Osteocyte (in vitro differentiated cells): ENCODE results near the gene GMCL2. TPM values are rescaled to one million over a fixed set of nuclear protein-coding genes. Genes with fewer than 3 reads are reported as not detected.

ENCODE experiments used
- DNase-seq: peaks from one replicate; pipeline ENCODE4 v3.0.0; 2021; ENCODE audit warnings: mixed read lengths; ENCODE audit not compliant: unreplicated experiment; ENCODE audit errors: extremely low spot score
- H3K27ac Mint-ChIP-seq: one replicate; pipeline ENCODE4 v1.8.0; 2021; ENCODE audit warnings: mild to moderate bottlenecking, mixed read lengths; ENCODE audit not compliant: unreplicated experiment
- H3K27me3 Mint-ChIP-seq: one replicate; pipeline ENCODE4 v1.8.0; 2021; ENCODE audit warnings: mixed read lengths; ENCODE audit not compliant: unreplicated experiment
- H3K36me3 Mint-ChIP-seq: one replicate; pipeline ENCODE4 v1.8.0; 2021; ENCODE audit warnings: mixed read lengths; ENCODE audit not compliant: unreplicated experiment
- H3K4me1 Mint-ChIP-seq: one replicate; pipeline ENCODE4 v1.8.0; 2021; ENCODE audit warnings: mixed read lengths; ENCODE audit not compliant: unreplicated experiment
- H3K4me3 Mint-ChIP-seq: one replicate; pipeline ENCODE4 v1.8.0; 2021; ENCODE audit warnings: mild to moderate bottlenecking, moderate library complexity, mixed read lengths; ENCODE audit not compliant: unreplicated experiment
- H3K9me3 Mint-ChIP-seq: one replicate; pipeline ENCODE4 v1.8.0; 2021; ENCODE audit warnings: mixed read lengths; ENCODE audit not compliant: unreplicated experiment
- total RNA-seq: library from RNA; stranded (reverse); gene quantifications from 2 replicates; pipeline ENCODE4 v1.2.1, GENCODE V29; 2021
- TF ChIP-seq, protein P1 (sequence below): fragments of 200-600 bp; sonication (generic); IDR thresholded peaks from 2 replicates; pipeline ENCODE4 v1.5.0; 2021; ENCODE audit warnings: antibody characterized with exemption, mild to moderate bottlenecking, moderate library complexity

GMCL2 gene
- total RNA-seq, 1 donor from 2014 or later = not detected

DNA sequence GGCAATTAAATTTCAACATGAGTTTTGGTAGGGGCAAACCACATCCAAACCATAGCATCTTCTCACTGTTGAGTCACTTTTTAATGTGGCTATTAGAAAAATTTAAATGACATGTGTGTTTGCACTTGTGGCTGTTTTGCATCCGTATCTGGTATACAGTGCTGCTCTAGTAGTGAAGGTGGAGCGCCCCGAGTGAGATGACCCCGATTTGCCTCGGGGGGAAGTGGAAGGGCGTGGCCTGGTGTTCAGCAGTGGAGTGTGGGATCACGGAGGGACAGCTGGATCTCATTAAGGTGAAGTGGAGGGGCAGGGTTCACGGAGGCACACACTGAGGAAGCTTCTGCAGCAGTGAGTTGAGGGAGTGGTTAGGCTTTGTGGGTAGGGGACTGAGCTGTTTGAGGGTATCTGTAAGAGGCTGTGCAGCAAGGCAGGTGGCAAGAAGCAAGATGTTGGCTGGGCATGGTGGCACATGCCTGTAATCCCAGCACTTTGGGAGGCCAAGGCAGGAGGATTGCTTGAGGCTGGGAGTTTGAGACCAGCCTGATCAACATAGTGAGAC, 6.2 kb upstream of the GMCL2 start:
- H3K36me3 Mint-ChIP-seq = peaks cover 2% of the 10 kb centered on the region
- no peak overlapping the region for H3K4me3 Mint-ChIP-seq
- no peak for DNase-seq
- peaks cover 3% of the 10 kb centered on the region for H3K9me3 Mint-ChIP-seq
- no peak overlapping the region for H3K27ac Mint-ChIP-seq
- peaks cover 13% of the 10 kb centered on the region for H3K4me1 Mint-ChIP-seq
- TF ChIP-seq, protein P1, sequence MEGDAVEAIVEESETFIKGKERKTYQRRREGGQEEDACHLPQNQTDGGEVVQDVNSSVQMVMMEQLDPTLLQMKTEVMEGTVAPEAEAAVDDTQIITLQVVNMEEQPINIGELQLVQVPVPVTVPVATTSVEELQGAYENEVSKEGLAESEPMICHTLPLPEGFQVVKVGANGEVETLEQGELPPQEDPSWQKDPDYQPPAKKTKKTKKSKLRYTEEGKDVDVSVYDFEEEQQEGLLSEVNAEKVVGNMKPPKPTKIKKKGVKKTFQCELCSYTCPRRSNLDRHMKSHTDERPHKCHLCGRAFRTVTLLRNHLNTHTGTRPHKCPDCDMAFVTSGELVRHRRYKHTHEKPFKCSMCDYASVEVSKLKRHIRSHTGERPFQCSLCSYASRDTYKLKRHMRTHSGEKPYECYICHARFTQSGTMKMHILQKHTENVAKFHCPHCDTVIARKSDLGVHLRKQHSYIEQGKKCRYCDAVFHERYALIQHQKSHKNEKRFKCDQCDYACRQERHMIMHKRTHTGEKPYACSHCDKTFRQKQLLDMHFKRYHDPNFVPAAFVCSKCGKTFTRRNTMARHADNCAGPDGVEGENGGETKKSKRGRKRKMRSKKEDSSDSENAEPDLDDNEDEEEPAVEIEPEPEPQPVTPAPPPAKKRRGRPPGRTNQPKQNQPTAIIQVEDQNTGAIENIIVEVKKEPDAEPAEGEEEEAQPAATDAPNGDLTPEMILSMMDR = no peak
- H3K27me3 Mint-ChIP-seq = peaks cover 17% of the 10 kb centered on the region

DNA sequence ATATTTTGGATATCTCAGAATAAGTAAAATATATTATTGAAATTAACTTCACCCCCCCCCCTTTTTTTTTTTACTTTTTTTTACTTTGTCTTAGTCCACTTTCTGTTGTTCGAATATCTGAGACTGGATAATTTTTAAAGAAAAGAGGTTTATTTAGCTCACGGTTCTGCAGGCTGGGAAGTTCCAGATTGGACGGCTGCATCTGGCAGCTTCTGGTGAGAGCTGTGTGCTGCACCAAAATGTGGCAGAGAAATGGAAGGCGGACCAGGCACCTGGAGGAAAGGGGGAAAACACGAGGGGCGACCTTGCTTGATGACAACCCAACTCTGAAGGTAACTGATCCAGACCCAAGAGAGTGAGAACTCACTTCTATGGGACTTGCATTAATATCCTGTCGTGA, 5.6 kb upstream of the GMCL2 start:
- no peak overlapping the region for H3K27ac Mint-ChIP-seq
- peaks cover 3% of the 10 kb centered on the region for H3K9me3 Mint-ChIP-seq
- no peak overlapping the region for H3K4me3 Mint-ChIP-seq
- H3K4me1 Mint-ChIP-seq = peaks cover 13% of the 10 kb centered on the region
- H3K27me3 Mint-ChIP-seq = peaks cover 18% of the 10 kb centered on the region
- TF ChIP-seq, protein P1 = no peak
- H3K36me3 Mint-ChIP-seq = peaks cover 2% of the 10 kb centered on the region
- no peak for DNase-seq

DNA sequence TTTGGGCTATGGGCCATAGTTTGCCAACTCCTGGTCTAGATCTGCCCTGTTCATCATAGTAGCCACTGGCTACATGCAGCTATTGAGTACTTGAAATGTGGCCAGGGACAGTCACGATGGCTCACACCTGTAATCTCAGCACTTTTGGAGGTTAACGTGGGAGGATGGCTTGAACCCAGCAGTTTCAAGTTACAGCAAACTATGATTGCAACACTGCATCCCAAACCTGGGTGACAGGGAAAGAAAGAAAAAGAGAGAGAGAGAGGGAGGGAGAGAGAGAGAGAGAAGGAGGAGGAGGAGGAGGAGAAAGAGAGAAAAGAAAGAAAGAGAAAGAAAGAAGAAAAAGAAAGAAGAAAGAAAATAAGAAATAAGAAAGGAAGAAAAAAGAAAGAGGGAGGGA, 5.1 kb upstream of the GMCL2 start:
- Mint-ChIP-seq H3K36me3 (peaks cover 2% of the 10 kb centered on the region), H3K27me3 (peaks cover 18% of the 10 kb centered on the region), H3K4me1 (peaks cover 13% of the 10 kb centered on the region), H3K9me3 (peaks cover 3% of the 10 kb centered on the region), H3K4me3 (no peak overlapping the region), H3K27ac (no peak overlapping the region)
- no peak for DNase-seq
- TF ChIP-seq, protein P1 = no peak

DNA sequence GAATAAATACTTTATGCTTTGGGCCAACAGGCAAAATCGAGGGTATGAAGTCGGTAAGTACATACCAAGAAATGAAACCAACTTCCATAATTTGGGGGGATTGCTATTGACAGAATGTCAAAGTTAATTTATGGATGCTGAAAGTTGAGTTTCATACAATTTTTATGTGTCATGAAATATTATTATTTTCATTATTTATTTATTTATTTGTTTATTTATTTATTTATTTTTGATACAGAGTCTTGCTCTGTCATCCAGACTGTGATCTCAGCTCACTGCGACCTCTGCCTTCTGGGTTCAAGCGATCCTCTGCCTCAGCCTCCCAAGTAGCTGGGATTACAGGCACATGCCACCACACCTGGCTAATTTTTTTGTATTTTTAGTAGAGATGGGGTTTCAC, 4.5 kb upstream of the GMCL2 start:
- Mint-ChIP-seq H3K36me3 (peaks cover 2% of the 10 kb centered on the region), H3K4me1 (peaks cover 13% of the 10 kb centered on the region), H3K4me3 (no peak overlapping the region), H3K27ac (no peak overlapping the region), H3K27me3 (peaks cover 18% of the 10 kb centered on the region), H3K9me3 (peaks cover 3% of the 10 kb centered on the region)
- no peak for DNase-seq
- TF ChIP-seq, protein P1 = no peak

DNA sequence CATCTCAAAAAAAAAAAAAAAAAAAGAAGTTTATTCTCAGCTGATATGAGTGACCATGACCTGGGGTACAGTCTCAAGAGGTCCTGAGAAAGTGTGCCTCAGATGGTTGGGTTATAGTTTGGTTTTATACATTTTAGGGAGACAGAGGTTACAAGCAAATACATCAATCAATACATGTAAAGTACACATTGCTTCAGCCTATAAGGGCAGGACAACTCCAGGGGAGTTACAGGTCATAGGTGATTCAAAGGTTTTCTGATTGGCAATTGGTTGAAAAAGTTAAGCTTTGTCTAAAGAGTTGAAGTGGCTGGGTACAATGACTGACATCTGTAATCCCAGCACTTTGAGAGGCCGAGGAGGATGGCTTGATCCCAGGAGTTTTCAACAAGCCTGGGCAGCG, 2.3 kb upstream of the GMCL2 start:
- Mint-ChIP-seq H3K4me3 (no peak overlapping the region), H3K9me3 (peaks cover 3% of the 10 kb centered on the region), H3K4me1 (peaks cover 8% of the 10 kb centered on the region), H3K36me3 (peaks cover 2% of the 10 kb centered on the region), H3K27ac (no peak overlapping the region), H3K27me3 (peaks cover 27% of the 10 kb centered on the region)
- TF ChIP-seq, protein P1 = no peak
- no peak for DNase-seq
